ENCODE measurements around the gene IL1RL2. TPM values are rescaled to one million over a fixed set of nuclear protein-coding genes. Genes with fewer than 3 reads are reported as not detected.

The IL1RL2 gene
- total RNA-seq (2022; extraction: Qiagen RNA extraction; ENCODE audit: low read depth), result not detected in 5 replicates

DNA sequence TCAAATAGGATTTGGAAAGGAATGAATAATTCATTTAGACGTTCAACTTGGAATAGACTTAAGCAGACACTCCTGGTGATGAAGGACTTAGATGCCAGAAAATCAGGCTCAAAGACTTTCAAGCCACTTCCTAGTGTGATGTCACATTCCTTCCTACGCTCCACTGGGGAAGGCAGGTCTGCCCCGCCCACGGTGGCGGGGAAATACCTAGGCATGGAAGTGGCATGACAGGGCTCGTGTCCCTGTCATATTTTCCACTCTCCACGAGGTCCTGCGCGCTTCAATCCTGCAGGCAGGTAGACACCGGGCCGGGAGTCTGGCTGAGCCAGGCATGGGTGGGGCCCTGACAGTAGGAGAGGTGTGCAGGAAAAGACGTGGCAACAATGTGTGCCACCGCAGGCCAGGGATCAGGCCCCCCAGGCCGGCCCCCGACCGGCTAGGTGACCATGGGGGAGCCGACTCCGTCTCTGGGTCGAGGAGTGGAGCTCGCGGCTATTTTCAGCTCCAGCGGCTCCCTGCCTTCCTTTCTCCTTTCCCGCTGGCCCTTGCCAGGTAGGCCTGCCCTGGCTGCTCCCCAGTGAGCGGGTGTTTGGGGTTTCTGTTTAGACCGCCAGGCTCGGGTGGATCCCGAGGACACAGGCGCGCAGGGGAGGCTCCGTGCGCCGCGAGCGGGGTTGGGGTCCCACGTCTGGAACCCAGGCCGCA lies at the start of gene IL1RL2:
Gene IL1RL2, plus strand, starts transcription at position 233 of the 705 bp plus-strand sequence. CDS start 845 bp downstream, outside the sequence.

DNA sequence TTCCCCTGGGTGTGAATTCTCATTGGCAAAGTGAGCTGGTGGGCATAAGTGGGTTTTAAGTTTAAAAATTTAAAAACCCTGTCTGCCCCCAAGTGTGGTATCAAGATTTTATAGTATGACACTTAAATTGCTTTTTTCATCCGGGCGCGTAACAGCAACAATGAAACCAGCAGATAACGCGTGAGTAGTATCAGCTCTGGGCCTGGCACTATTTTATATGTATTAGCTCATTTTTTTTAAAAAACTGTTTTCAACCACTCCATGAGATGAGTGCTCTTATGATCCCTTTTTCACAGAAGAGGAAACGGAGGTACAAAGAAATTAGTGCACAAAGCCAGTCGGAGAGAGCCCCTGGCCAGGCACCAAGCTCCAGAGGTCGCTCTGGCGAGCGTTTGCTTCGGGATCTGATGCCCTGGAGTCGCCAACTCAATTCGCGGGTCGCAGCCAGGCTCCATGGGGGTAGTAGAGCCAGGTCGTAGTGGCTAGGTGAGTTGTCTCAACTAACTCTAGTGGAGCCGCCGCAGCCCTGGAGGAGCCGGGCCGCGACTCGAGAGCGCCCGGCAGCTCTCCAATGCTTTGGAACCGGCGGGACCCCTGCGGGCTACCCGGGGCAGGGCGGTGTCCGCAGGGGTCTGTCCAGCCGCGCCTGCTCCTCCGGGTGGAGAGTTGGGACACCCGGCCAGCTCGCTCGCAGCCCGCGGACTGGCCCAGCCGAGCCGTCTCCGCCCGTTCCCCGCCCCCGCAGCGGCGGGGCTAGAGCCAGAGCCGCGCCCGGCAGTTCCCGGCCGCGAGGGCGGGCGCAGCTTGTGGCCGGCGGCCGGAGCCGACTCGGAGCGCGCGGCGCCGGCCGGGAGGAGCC lies 44.6 kb upstream of the IL1RL2 start, which contains the start of gene IL1R1:
Gene IL1R1, plus strand, starts transcription at position 777 of the 859 bp plus-strand sequence. CDS start 14,979 bp downstream, outside the sequence.

Other genes with a start within 250 kb of the IL1RL2 start
- gene IL1R2, start 195.1 kb upstream of the IL1RL2 start, total RNA-seq (2022; extraction: Qiagen RNA extraction; ENCODE audit: low read depth), result 0.62 to 1.1 TPM (median 0.72 TPM) in 5 replicates
- 19.9 to 34.5 TPM (median 28.6 TPM) in 5 replicates for gene IL1R1, start 44.3 kb upstream of the IL1RL2 start, total RNA-seq (2022; extraction: Qiagen RNA extraction; ENCODE audit: low read depth)
- 0.84 to 1.6 TPM (median 1.1 TPM) in 5 replicates for gene IL1RL1, start 124.5 kb downstream of the IL1RL2 start, total RNA-seq (2022; extraction: Qiagen RNA extraction; ENCODE audit: low read depth)
- 0.47 to 1.4 TPM (median 0.95 TPM) in 5 replicates for gene IL18R1, start 168.8 kb downstream of the IL1RL2 start, total RNA-seq (2022; extraction: Qiagen RNA extraction; ENCODE audit: low read depth)
- 0.02 to 0.06 TPM in 2 of 5 replicates, not detected in the others for gene IL18RAP, start 236.1 kb downstream of the IL1RL2 start, total RNA-seq (2022; extraction: Qiagen RNA extraction; ENCODE audit: low read depth)

Measured in A549 treated with DMSO at 1 μM for 4 hours (cell line).